Measurements from ENCODE around the gene TMEM108.

DNA sequence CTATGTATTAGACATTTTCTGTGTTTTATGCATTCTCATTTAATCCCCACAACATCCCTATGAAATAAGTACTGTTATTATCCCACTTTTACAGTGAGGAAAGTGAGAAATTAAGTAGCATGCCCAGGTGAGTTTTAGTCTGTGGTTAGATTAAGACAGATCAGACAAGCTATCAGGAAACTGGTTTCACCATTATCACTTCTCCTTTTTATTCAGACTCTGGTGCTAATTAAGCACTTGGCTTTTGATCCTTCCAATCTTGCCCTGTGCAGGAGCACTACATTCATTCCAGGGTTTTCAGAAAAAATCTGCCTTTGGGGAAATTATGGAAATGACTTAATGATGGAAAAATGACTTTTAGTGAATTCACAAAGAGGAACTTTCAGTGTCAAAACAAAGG is 115.2 kb downstream of the TMEM108 start:
- TF ChIP-seq, protein P1, sequence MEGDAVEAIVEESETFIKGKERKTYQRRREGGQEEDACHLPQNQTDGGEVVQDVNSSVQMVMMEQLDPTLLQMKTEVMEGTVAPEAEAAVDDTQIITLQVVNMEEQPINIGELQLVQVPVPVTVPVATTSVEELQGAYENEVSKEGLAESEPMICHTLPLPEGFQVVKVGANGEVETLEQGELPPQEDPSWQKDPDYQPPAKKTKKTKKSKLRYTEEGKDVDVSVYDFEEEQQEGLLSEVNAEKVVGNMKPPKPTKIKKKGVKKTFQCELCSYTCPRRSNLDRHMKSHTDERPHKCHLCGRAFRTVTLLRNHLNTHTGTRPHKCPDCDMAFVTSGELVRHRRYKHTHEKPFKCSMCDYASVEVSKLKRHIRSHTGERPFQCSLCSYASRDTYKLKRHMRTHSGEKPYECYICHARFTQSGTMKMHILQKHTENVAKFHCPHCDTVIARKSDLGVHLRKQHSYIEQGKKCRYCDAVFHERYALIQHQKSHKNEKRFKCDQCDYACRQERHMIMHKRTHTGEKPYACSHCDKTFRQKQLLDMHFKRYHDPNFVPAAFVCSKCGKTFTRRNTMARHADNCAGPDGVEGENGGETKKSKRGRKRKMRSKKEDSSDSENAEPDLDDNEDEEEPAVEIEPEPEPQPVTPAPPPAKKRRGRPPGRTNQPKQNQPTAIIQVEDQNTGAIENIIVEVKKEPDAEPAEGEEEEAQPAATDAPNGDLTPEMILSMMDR (IDR thresholded peaks at IDR 0.05), result no peak
- no peak for TF ChIP-seq POLR2A (IDR thresholded peaks at IDR 0.05)
